ENCODE measurements around the gene CORO2A. TPM values are rescaled to one million over a fixed set of nuclear protein-coding genes. Genes with fewer than 3 reads are reported as not detected.
A peak's percentile ranks its signal among the peaks of the same experiment; 100 is the strongest.

CORO2A gene
- total and polyA plus RNA-seq, 2 of the 13 experiments (the other 11 are each of a cell fraction or from before 2014, with no cell fraction given): 14.4 to 15.3 TPM

DNA sequence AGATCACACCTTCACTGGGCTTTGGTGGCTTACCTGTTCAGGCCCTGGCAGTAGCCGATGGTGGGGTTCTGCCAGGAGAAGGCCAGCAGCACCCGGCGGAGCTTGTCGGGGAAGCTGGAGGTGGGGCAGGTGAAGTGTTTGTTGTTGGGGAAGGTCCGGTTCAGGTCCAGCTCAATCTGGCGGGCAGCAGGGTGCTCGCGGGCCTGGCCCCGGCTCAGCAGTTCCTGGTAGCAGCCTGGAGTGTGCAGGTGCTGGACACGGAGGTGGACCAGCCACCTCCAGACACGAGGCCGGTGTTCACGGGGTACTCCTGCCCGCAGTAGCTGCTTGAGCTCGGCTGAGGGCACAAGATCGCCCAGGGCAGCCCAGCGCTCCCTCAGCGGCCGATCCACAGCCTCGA lies 16.2 kb upstream of the CORO2A start (continued):
- TF ChIP-seq RBM22 (optimal IDR thresholded peaks at IDR 0.05; ENCODE audit: low read length) (no peak), FOXO1 (CRISPR knock-in tag; IDR thresholded peaks at IDR 0.05) (no peak), PRPF4 (IDR thresholded peaks at IDR 0.05; ENCODE audit: low read depth, low read length, poor library complexity, severe bottlenecking) (no peak), HES4 (CRISPR knock-in tag; IDR thresholded peaks at IDR 0.05; ENCODE audit: borderline replicate concordance) (no peak)

DNA sequence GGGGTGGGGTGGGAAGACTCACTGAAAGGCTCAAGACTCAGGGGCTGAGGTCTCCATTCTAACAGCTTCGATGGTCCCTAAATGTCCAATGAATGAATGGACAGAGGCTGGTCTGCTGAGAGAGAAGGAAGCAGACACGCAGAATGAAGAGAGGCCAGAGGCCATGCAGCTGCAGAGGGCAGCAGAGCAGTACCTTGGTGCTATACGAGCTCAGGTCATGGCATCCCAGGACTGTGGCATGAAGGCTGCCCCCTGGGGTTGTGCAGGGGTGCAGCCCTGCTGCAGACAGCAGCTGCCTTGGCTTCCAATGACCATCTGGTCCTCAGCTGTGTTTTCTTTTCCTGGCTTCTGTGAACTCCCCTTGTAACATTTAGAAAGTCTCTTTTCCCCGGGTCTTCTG lies 15.2 kb upstream of the CORO2A start:
- ChIA-PET CTCF (ENCODE audit: low intra/inter-chr PET ratio, low total read pairs) (interaction anchor here (0.6 kb wide), 1 partner anchor 57 kb away, joined by 3 read pairs; no protein-coding TSS in a partner anchor), POLR2A (interaction anchor here (1.3 to 1.5 kb wide), 2 partner anchors 20 to 150 kb away, joined by 3 to 4 read pairs; no protein-coding TSS in a partner anchor)
- Histone ChIP-seq H3K27ac (ENCODE audit: extremely low read length, insufficient read depth, low read length) (no peak overlapping the region), H4K20me1 (ENCODE audit: insufficient read depth, low read length) (no peaks in the 10 kb centered on the region), H3K9ac (ENCODE audit: insufficient read depth, low read depth, low read length) (no peak overlapping the region), H3K36me3 (replicated peaks in 1 of 2; ENCODE audit: control insufficient read depth in 1 of 2, insufficient read depth in 2 of 2, low read length in 2 of 2) (no peaks in the 10 kb centered on the region), H3K4me1 (ENCODE audit: insufficient read depth, low read length) (peaks cover 32% of the 10 kb centered on the region), H3K9me3 (ENCODE audit: low read length) (no peaks in the 10 kb centered on the region), H3K4me3 (replicated peaks in 1 of 3; ENCODE audit: insufficient read depth in 1 of 3, low read depth in 2 of 3, low read length in 3 of 3) (no peak overlapping the region), H3K4me2 (ENCODE audit: low read depth, low read length) (no peak overlapping the region), H3K79me2 (ENCODE audit: insufficient read depth, low read length) (no peaks in the 10 kb centered on the region), H2AFZ (ENCODE audit: low read length) (no peak overlapping the region), H3K27me3 (ENCODE audit: control insufficient read depth in 1 of 2, insufficient read depth in 2 of 2, low read length in 2 of 2) (no peaks in the 10 kb centered on the region)
- in situ Hi-C loops (cut with HindIII; ENCODE audit: extremely low pct_ligation_motif_present, low pct_unique_long_range_greater_than_20kb): loop anchor here (5.0 kb wide), 1 partner anchor 55 kb away; no protein-coding TSS in a partner anchor
- ATAC-seq (peak; percentile 29; the same call in 2 of the 3 replicates), DNase-seq (ENCODE audit: low spot score) (no peak), FAIRE-seq (no peak)
- intact Hi-C loops (cut with micrococcal nuclease; ENCODE audit: unreplicated experiment): loop anchor here (5.0 kb wide), 1 partner anchor 135 kb away; no protein-coding TSS in a partner anchor
- no TSS peak for BruUV-seq (replicated peaks)
- TF ChIP-seq, protein P1, sequence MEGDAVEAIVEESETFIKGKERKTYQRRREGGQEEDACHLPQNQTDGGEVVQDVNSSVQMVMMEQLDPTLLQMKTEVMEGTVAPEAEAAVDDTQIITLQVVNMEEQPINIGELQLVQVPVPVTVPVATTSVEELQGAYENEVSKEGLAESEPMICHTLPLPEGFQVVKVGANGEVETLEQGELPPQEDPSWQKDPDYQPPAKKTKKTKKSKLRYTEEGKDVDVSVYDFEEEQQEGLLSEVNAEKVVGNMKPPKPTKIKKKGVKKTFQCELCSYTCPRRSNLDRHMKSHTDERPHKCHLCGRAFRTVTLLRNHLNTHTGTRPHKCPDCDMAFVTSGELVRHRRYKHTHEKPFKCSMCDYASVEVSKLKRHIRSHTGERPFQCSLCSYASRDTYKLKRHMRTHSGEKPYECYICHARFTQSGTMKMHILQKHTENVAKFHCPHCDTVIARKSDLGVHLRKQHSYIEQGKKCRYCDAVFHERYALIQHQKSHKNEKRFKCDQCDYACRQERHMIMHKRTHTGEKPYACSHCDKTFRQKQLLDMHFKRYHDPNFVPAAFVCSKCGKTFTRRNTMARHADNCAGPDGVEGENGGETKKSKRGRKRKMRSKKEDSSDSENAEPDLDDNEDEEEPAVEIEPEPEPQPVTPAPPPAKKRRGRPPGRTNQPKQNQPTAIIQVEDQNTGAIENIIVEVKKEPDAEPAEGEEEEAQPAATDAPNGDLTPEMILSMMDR (CRISPR knock-in tag; IDR thresholded peaks at IDR 0.05): peak; percentile 48
- peak; percentile 55 for TF ChIP-seq STAG1 (CRISPR knock-in tag; IDR thresholded peaks at IDR 0.05)
- no peak for TF ChIP-seq ZNF510 (CRISPR knock-in tag; IDR thresholded peaks at IDR 0.05; ENCODE audit: low read depth)
- WGBS (ENCODE audit: low lambda C conversion rate): 96% methylated on average over 3 of the region's 4 CpGs

Measured in HepG2 (cell line).